Raji (cell line): ENCODE data around the gene ZNF804B.

Source experiments
- POLR2A ChIP-seq: IDR thresholded peaks from 2 replicates; pipeline ENCODE4 v1.6.1; 2011; ENCODE audit warnings: low read depth, low read length, control low read depth; ENCODE audit not compliant: insufficient read depth

Gene ZNF804B

DNA sequence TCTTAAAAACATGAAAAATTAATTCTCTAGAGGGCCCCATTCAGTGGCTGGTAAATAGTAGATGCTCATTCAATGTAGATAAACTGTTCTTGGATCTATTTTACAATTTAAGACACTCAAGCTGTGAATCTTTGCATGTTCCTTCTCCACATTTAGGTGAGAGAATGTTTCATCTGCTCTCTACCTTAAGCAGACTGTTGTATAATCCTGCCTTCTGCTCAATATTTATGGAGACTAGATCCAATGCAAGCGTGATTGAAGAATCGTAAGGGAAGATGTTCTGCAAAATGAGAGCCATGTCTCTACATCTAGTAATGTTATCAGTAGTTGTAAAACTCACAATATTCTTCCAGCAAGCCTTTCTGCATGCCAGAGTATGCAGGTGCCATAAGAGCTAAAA lies 151.0 kb downstream of the ZNF804B start:
- no peak for TF ChIP-seq POLR2A

GRCh38 chr7:88912852-88913251 lies 153.4 kb downstream of the ZNF804B start:
- no peak for TF ChIP-seq POLR2A

- no peak for TF ChIP-seq POLR2A
These were observed 156.1 kb downstream of the ZNF804B start for GRCh38 chr7:88915615-88916014.

- TF ChIP-seq POLR2A = no peak
These were observed 160.1 kb downstream of the ZNF804B start for GRCh38 chr7:88919478-88920131.

DNA sequence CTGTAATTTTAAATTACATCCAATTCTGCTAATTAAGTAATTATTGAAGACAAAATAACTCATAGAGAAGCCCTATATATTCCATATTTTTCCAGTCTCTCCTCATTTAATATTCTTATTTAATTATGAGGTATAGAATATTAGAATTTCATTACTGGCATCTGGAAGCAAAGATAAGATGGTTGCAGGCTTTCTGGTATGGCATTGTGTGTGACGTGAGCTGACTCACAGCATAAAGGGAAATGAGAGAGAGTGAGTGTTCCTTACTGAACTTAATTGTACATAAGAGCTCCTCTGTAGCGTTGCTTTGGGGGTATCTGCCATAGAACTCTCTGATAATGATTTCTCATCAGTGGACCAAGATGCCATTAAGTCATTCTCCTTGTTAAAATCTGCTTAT lies 163.4 kb downstream of the ZNF804B start:
- TF ChIP-seq POLR2A = no peak

DNA sequence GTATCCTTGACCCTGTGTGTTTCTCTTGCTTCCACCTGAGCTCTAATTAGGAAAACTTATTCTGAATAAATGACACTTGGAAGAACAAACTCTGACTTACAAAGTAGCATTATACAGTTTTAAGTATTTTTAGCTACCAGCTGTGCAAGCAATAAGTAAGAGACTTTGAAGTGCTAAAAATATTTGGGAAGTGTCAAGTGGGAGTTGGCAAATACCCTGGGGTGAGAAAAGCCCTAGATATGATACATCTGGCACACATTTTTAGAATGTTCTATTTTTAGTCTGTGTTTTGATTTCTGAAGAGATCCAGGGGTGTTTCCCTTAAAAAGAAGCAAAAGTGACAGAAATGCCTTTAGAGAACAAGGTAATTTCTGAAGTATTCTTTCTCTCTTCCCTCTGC lies 168.8 kb downstream of the ZNF804B start:
- no peak for TF ChIP-seq POLR2A

GRCh38 chr7:88929719-88930118 lies 170.2 kb downstream of the ZNF804B start:
- no peak for TF ChIP-seq POLR2A

DNA sequence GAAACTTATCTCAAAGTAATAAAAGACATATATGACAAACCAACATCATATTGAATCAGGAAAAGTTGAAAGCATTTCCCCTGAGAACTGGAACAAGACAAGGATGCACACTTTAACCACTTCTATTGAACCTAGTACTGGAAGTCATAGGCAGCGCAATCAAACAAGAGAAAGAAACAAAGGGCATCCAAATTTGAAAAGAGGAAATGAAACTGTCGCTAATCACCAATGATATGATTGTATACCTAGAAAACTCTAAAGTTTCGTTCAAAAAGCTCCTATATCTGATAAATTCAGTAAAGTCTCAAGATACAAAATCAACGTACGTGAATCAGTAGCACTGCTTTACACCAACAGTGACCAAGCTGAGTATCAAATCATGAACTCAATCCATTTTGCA lies 173.8 kb downstream of the ZNF804B start:
- TF ChIP-seq POLR2A = no peak

- no peak for TF ChIP-seq POLR2A
These were observed 183.5 kb downstream of the ZNF804B start for GRCh38 chr7:88942815-88943501.

DNA sequence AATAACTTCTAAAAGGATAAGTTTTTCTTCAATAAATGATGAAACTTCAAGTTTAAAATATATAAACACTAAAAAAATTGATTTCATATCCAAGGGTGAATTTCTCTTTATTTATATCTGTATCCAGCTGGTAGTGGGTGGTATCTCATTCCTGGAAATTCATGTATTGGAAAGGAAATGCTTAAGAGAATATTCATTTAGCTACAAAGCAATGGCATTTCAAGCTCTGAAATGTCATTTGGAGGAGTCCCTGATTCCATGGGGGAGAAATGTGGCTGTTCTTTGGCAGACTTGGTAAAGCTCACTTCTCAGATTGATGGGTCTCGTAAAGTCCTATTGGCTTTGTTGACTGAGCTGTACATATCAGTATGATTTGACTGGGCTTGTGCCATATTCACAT lies 192.3 kb downstream of the ZNF804B start:
- TF ChIP-seq POLR2A = no peak

DNA sequence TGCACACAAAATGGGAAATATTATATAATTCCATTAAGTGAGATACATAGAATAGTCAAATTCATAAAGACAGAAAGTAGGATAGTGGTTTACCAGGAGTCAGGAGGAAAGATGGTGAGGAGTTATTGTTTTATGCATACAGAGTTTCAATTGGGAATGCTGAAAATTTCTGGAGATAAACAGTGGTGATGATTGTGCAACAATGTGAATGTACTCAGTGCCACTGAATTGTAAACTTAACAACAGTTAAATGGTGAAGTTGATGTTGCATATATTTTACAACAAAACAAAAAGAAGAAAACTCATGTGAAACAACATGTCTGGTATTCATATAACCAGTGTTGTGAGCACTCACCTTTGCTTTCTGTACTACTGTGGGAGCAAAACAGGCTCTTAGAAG lies 204.9 kb downstream of the ZNF804B start:
- TF ChIP-seq POLR2A = no peak

DNA sequence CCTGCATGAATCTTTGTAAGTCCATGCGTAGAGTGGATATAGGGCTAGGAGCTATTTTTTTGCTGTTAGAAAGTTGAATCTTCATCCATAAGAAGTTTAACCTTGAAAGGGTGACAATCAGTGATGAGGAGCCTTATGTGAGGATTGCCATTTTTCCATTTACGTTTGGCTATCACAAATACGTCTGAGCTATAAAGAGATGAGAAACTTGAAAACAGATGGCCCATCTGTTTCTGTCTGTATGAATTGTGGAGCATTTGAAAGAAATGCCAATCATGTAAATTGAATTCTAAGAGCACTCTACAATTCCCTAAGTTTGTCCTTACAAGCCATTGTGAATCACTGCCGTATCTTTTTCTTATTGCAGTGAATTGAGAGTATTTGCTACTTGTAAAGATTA lies 205.9 kb downstream of the ZNF804B start:
- no peak for TF ChIP-seq POLR2A

GRCh38 chr7:88967432-88967831 lies 207.9 kb downstream of the ZNF804B start:
- TF ChIP-seq POLR2A = no peak

- TF ChIP-seq POLR2A = no peak
These were observed 209.7 kb downstream of the ZNF804B start for GRCh38 chr7:88969167-88969566.

DNA sequence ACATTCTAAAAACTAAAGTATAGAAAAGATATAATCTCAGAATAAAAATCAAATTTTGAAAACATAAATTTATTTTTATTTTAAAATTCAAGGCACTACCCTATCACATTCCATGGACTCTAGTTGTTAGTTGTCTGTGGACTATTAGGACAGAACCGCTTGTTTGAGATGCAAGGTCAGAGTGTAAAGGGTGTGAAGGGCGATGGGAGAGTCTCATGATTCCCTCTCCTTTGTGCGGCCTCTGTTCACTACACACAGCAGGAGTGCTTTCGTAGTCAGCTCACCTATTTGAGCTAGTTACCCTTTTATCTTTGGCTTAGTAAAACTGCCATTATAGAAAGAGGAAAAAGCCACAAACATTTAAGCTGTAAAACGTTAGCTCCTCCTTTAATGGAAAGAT lies 225.8 kb downstream of the ZNF804B start:
- TF ChIP-seq POLR2A = no peak

- TF ChIP-seq POLR2A = no peak
These were observed 241.8 kb downstream of the ZNF804B start for GRCh38 chr7:89001306-89001705.
